Liver (tissue), 9 donors: ENCODE results near the gene GLTPD2. TPM values are rescaled to one million over a fixed set of nuclear protein-coding genes. Genes with fewer than 3 reads are reported as not detected.

Source experiments
- DNase-seq: peaks from one replicate; pipeline ENCODE4 v3.0.0-alpha.2; 2017; ENCODE audit warnings: low spot score
- H3K27ac ChIP-seq, 2 donors: one replicate each; pipeline ENCODE4 v1.7.0; 2013; ENCODE audit warnings: inconsistent platforms in 2 of 2, low read length in 2 of 2, control low read depth in 1 of 2, low read depth in 1 of 2, mild to moderate bottlenecking in 1 of 2
- H3K27me3 ChIP-seq, 4 donors: one replicate each; pipeline versions ENCODE4 v1.6.1 to v1.7.0; 2013; ENCODE audit warnings: low read length in 3 of 4, inconsistent platforms in 1 of 4, mild to moderate bottlenecking in 1 of 4, moderate library complexity in 1 of 4; ENCODE audit not compliant: control insufficient read depth in 4 of 4, insufficient read depth in 4 of 4
- H3K36me3 ChIP-seq, 4 donors: one replicate each; pipeline versions ENCODE4 v1.6.1 to v1.7.0; 2013; ENCODE audit warnings: low read length in 3 of 4, mild to moderate bottlenecking in 3 of 4, low read depth in 1 of 4, moderate library complexity in 1 of 4; ENCODE audit not compliant: control insufficient read depth in 4 of 4, insufficient read depth in 3 of 4
- H3K4me1 ChIP-seq, 4 donors: one replicate each; pipeline versions ENCODE4 v1.6.1 to v1.7.0; 2013; ENCODE audit warnings: low read length in 3 of 4, mild to moderate bottlenecking in 3 of 4, moderate library complexity in 1 of 4; ENCODE audit not compliant: control insufficient read depth in 4 of 4, insufficient read depth in 4 of 4
- H3K4me3 ChIP-seq, 3 donors: one replicate each; pipeline versions ENCODE4 v1.6.1 to v1.7.0; 2013; ENCODE audit warnings: low read length in 3 of 3, control low read depth in 1 of 3, low read depth in 1 of 3, mild to moderate bottlenecking in 1 of 3
- H3K9ac ChIP-seq, 2 donors: one replicate each; pipeline ENCODE4 v1.7.0; 2013; ENCODE audit warnings: low read length in 2 of 2, mild to moderate bottlenecking in 2 of 2, moderate library complexity in 2 of 2, control low read depth in 1 of 2, low read depth in 1 of 2
- H3K9me3 ChIP-seq, 4 donors: one replicate each; pipeline versions ENCODE4 v1.6.1 to v1.7.0; 2013; ENCODE audit warnings: low read length in 3 of 4; ENCODE audit not compliant: control insufficient read depth in 4 of 4
- EGR1 ChIP-seq, 2 donors: IDR thresholded peaks; 2 replicates each; pipeline ENCODE4 v1.6.1; 2016 to 2018; ENCODE audit warnings: antibody characterized with exemption in 2 of 2, low read depth in 2 of 2
- FOXA1 ChIP-seq: IDR thresholded peaks from 2 replicates; pipeline ENCODE4 v1.6.1; 2016; ENCODE audit warnings: antibody characterized with exemption
- FOXA2 ChIP-seq: IDR thresholded peaks from 2 replicates; pipeline ENCODE4 v1.6.1; 2016; ENCODE audit warnings: antibody characterized with exemption
- GABPA ChIP-seq, 2 donors: IDR thresholded peaks in 1 of 2; conservative IDR thresholded peaks in 1 of 2; 2 replicates each; pipeline ENCODE4 v1.6.1; 2016; ENCODE audit warnings: antibody characterized with exemption in 2 of 2, mild to moderate bottlenecking in 1 of 2, moderate library complexity in 1 of 2
- HNF4A ChIP-seq, 2 donors: conservative IDR thresholded peaks; 2 replicates each; pipeline ENCODE4 v1.6.1; 2016; ENCODE audit warnings: antibody characterized with exemption in 2 of 2, mild to moderate bottlenecking in 2 of 2
- HNF4G ChIP-seq: IDR thresholded peaks from 2 replicates; pipeline ENCODE4 v1.6.1; 2016; ENCODE audit warnings: antibody characterized with exemption
- JUND ChIP-seq, 2 donors: IDR thresholded peaks; 2 replicates each; pipeline ENCODE4 v1.6.1; 2016; ENCODE audit warnings: antibody characterized with exemption in 2 of 2
- NR2F2 ChIP-seq: IDR thresholded peaks from 2 replicates; pipeline ENCODE4 v1.6.1; 2016; ENCODE audit warnings: antibody characterized with exemption
- RAD21 ChIP-seq, 2 donors: IDR thresholded peaks; 2 replicates each; pipeline ENCODE4 v1.6.1; 2016; ENCODE audit warnings: antibody characterized with exemption in 2 of 2, mild to moderate bottlenecking in 2 of 2
- REST ChIP-seq: IDR thresholded peaks from 2 replicates; pipeline ENCODE4 v1.6.1; 2016; ENCODE audit warnings: antibody characterized with exemption, mild to moderate bottlenecking
- RXRA ChIP-seq, 2 donors: IDR thresholded peaks; 2 replicates each; pipeline ENCODE4 v1.6.1; 2017 to 2018; ENCODE audit warnings: antibody characterized with exemption in 2 of 2, mild to moderate bottlenecking in 1 of 2
- SP1 ChIP-seq: IDR thresholded peaks from 2 replicates; pipeline ENCODE4 v1.6.1; 2018; ENCODE audit warnings: antibody characterized with exemption, mild to moderate bottlenecking
- TAF1 ChIP-seq: conservative IDR thresholded peaks from 2 replicates; pipeline ENCODE4 v1.6.1; 2016; ENCODE audit warnings: antibody characterized with exemption, mild to moderate bottlenecking
- YY1 ChIP-seq: IDR thresholded peaks from 2 replicates; pipeline ENCODE4 v1.6.1; 2016; ENCODE audit warnings: antibody characterized with exemption, mild to moderate bottlenecking
- WGBS: extraction: QIAGEN DNeasy Blood & Tissue Kit; methylation state at CpG from one replicate; pipeline ENCODE4 v1.1.7; 2013; 5-methylcytosine and 5-hydroxymethylcytosine counted together
- polyA plus RNA-seq, 2 donors: library from polyadenylated mRNA; stranded (reverse) in 1 of 2; unstranded in 1 of 2; fragments of 200-250 nt in 1 of 2; fragments of >200 nt in 1 of 2; fragmentation: Nextera tagmentation in 1 of 2; extraction: Ambion mirVana in 1 of 2; gene quantifications; one replicate each; pipeline versions ENCODE4 v1.2.1 to v1.2.3, GENCODE V29; 2013 to 2015
- total RNA-seq, 2 donors: library from RNA; depleted of rRNA; stranded (reverse); fragments of >200 nt; gene quantifications; one replicate each; pipeline ENCODE4 v1.2.3, GENCODE V29; 2014
- TF ChIP-seq, protein P1 (sequence below): IDR thresholded peaks from 2 replicates; pipeline ENCODE4 v1.6.1; 2016; ENCODE audit warnings: antibody characterized with exemption
- TF ChIP-seq, protein P2 (sequence below): IDR thresholded peaks from 2 replicates; pipeline ENCODE4 v1.6.1; 2016; ENCODE audit warnings: antibody characterized with exemption
- TF ChIP-seq, protein P3 (sequence below): fragments of 150-350 bp; IDR thresholded peaks from 2 replicates; pipeline ENCODE4 v1.5.1; 2017; ENCODE audit warnings: improper control_type of control experiment, low read depth, low read length; ENCODE audit not compliant: missing input control
- TF ChIP-seq, protein P4 (sequence below): IDR thresholded peaks from 2 replicates; pipeline ENCODE4 v1.6.1; 2016; ENCODE audit warnings: antibody characterized with exemption
- donor health status: healthy.
- donor health status: healthy.
- donor health status: healthy.
- donor health status: healthy.
- donor health status: healthy.

The GLTPD2 gene
- total and polyA plus RNA-seq, 4 donors, result 15.1 to 63.2 (median 25.7) TPM

GRCh38 chr17:4742133-4742532 is 46.6 kb upstream of the GLTPD2 start:
- H3K27me3 ChIP-seq, result no peaks in the 10 kb centered on the region
- H3K9ac ChIP-seq, result no peak overlapping the region
- H3K9me3 ChIP-seq, result no peaks in the 10 kb centered on the region
- WGBS, result 97% methylated on average over 9 of the region's 9 CpGs
- TF ChIP-seq RAD21 (IDR thresholded peaks at IDR 0.05) (no peak), NR2F2 (no peak), GABPA (IDR thresholded peaks at IDR 0.05 in 1 of 2, conservative IDR thresholded peaks at IDR 0.05 in 1 of 2) (no peak), FOXA1 (no peak), SP1 (no peak), FOXA2 (no peak), HNF4G (no peak), TAF1 (no peak), JUND (IDR thresholded peaks at IDR 0.05) (no peak), EGR1 (IDR thresholded peaks at IDR 0.05; ENCODE audit: low read depth in 2 of 2) (no peak), HNF4A (conservative IDR thresholded peaks at IDR 0.05) (no peak), REST (no peak), RXRA (IDR thresholded peaks at IDR 0.05) (no peak), YY1 (no peak)
- TF ChIP-seq, protein P1, sequence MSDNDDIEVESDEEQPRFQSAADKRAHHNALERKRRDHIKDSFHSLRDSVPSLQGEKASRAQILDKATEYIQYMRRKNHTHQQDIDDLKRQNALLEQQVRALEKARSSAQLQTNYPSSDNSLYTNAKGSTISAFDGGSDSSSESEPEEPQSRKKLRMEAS, result no peak
- TF ChIP-seq, protein P2, sequence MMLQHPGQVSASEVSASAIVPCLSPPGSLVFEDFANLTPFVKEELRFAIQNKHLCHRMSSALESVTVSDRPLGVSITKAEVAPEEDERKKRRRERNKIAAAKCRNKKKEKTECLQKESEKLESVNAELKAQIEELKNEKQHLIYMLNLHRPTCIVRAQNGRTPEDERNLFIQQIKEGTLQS, result no peak
- TF ChIP-seq, protein P3, sequence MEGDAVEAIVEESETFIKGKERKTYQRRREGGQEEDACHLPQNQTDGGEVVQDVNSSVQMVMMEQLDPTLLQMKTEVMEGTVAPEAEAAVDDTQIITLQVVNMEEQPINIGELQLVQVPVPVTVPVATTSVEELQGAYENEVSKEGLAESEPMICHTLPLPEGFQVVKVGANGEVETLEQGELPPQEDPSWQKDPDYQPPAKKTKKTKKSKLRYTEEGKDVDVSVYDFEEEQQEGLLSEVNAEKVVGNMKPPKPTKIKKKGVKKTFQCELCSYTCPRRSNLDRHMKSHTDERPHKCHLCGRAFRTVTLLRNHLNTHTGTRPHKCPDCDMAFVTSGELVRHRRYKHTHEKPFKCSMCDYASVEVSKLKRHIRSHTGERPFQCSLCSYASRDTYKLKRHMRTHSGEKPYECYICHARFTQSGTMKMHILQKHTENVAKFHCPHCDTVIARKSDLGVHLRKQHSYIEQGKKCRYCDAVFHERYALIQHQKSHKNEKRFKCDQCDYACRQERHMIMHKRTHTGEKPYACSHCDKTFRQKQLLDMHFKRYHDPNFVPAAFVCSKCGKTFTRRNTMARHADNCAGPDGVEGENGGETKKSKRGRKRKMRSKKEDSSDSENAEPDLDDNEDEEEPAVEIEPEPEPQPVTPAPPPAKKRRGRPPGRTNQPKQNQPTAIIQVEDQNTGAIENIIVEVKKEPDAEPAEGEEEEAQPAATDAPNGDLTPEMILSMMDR, result no peak
- TF ChIP-seq, protein P4, sequence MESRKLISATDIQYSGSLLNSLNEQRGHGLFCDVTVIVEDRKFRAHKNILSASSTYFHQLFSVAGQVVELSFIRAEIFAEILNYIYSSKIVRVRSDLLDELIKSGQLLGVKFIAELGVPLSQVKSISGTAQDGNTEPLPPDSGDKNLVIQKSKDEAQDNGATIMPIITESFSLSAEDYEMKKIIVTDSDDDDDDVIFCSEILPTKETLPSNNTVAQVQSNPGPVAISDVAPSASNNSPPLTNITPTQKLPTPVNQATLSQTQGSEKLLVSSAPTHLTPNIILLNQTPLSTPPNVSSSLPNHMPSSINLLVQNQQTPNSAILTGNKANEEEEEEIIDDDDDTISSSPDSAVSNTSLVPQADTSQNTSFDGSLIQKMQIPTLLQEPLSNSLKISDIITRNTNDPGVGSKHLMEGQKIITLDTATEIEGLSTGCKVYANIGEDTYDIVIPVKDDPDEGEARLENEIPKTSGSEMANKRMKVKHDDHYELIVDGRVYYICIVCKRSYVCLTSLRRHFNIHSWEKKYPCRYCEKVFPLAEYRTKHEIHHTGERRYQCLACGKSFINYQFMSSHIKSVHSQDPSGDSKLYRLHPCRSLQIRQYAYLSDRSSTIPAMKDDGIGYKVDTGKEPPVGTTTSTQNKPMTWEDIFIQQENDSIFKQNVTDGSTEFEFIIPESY, result no peak
- H3K4me3 ChIP-seq, result no peak overlapping the region
- H3K36me3 ChIP-seq, result no peaks in the 10 kb centered on the region
- no peak for DNase-seq
- peaks cover 2 to 13% (median 8%) of the 10 kb centered on the region in 4 donors for H3K4me1 ChIP-seq
- no peak overlapping the region for H3K27ac ChIP-seq
